HUES64 (cell line): ENCODE data around the gene DPH7. TPM values are rescaled to one million over a fixed set of nuclear protein-coding genes. Genes with fewer than 3 reads are reported as not detected.
A peak's percentile ranks its signal among the peaks of the same experiment; 100 is the strongest.
"Not testable (repeated sequence)": the region's sequence is repeated elsewhere in the genome, so short reads cannot be mapped to it uniquely, and the experiment has no call there.

ENCODE experiments used
- H3K27ac ChIP-seq: 2 replicates; pipeline ENCODE4 v1.7.0; 2013; ENCODE audit warnings: low read depth, low read length, inconsistent platforms
- H3K27me3 ChIP-seq: 2 replicates; pipeline ENCODE4 v1.6.1; 2013; ENCODE audit warnings: mild to moderate bottlenecking, low read length; ENCODE audit not compliant: insufficient read depth
- H3K36me3 ChIP-seq: 2 replicates; pipeline ENCODE4 v1.6.1; 2013; ENCODE audit warnings: mild to moderate bottlenecking, low read length; ENCODE audit not compliant: insufficient read depth
- H3K4me1 ChIP-seq: 2 replicates; pipeline ENCODE4 v1.6.1; 2013; ENCODE audit warnings: mild to moderate bottlenecking, low read length, moderate library complexity; ENCODE audit not compliant: insufficient read depth
- H3K4me3 ChIP-seq: 2 replicates; pipeline ENCODE4 v1.5.1; 2013; ENCODE audit warnings: mild to moderate bottlenecking, low read length, moderate library complexity
- H3K9ac ChIP-seq: 2 replicates; pipeline ENCODE4 v1.6.1; 2013; ENCODE audit warnings: mild to moderate bottlenecking, low read depth, low read length
- H3K9me3 ChIP-seq: 2 replicates; pipeline ENCODE4 v1.6.1; 2013; ENCODE audit warnings: low read depth, low read length; ENCODE audit not compliant: insufficient read depth
- WGBS: fragments of 150-250, 120-280 bp; methylation state at CpG from one replicate; pipeline ENCODE4 v1.1.7; 2013; ENCODE audit warnings: missing lambda C conversion rate; 5-methylcytosine and 5-hydroxymethylcytosine counted together
- polyA plus RNA-seq, 2 experiments: library from polyadenylated mRNA; stranded (reverse); fragments of 50-300 nt; gene quantifications; one replicate each; pipeline ENCODE4 v1.2.3, GENCODE V29; 2013

DPH7 gene
- polyA plus RNA-seq (2013, experiment 1 of 2): 32.8 TPM
- polyA plus RNA-seq (2013, experiment 2 of 2): 26.6 TPM

DNA sequence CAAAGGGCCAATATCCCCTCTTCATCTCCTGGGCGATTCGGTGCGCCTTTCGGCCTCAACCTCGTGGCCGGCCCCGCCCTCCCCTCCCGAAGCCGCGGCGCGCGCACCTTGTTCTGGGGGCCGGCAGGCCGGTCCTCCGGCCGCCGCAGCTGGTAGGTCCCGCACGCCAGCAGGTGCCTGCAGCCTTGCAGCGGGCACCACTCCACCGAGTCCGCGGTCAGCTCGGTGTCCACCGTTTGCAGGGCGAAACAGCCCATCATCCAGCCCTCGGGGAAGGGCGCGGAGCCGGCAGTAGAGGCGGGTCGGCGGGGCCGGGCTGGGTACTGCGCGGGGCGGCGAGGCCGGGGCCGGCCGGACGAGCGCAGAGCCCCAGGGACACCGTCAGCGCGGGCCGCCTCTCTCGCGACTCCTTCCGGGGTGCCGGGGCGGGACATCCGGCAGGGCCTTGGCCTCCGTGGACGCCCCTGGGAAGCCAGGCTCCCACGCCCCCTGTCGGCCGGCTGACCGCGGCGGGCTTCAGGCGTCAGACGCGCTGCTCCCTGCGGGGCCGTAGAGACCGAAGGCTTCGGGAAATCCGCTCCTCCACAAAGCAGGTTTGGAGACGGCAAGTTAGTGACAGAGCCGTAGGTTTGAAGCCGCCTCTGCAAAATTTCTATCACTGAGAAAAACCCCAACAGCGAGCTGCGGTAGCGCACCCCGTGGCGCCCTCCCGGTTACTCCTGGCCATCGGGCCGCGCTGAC, at the start of gene DPH7:
Gene DPH7, minus strand, starts transcription at position 408 of the 741 bp plus-strand sequence. Its CDS starts 148 bp downstream, at position 260.
- Histone ChIP-seq H3K9me3 (no peaks in the 10 kb centered on the region), H3K36me3 (peaks cover 64% of the 10 kb centered on the region), H3K4me3 (peak within 1 kb of the TSS; percentile 99), H3K4me1 (peaks cover 11% of the 10 kb centered on the region), H3K27ac (peak within 1 kb of the TSS; percentile 94), H3K9ac (peak within 1 kb of the TSS; percentile 96), H3K27me3 (no peaks in the 10 kb centered on the region)
- WGBS: 2% methylated on average over 82 of the region's 82 CpGs

- H3K9me3 ChIP-seq, H3K27me3 ChIP-seq, H3K4me3 ChIP-seq, H3K27ac ChIP-seq, H3K4me1 ChIP-seq, H3K9ac ChIP-seq, H3K36me3 ChIP-seq: not testable (repeated sequence)
- 99% methylated on average over 14 of the region's 14 CpGs for WGBS
These were observed 48.7 kb upstream of the DPH7 start for GRCh38 chr9:137627406-137627805.

- no peak overlapping the region for H3K27ac ChIP-seq
- no peak overlapping the region for H3K4me3 ChIP-seq
- 99% methylated on average over 4 of the region's 4 CpGs for WGBS
- no peaks in the 10 kb centered on the region; the same call in 1 of the 2 replicates for H3K4me1 ChIP-seq
- no peak overlapping the region for H3K9ac ChIP-seq
- H3K36me3 ChIP-seq: peaks cover 4% of the 10 kb centered on the region; the same call in 1 of the 2 replicates
- no peaks in the 10 kb centered on the region for H3K27me3 ChIP-seq
- no peaks in the 10 kb centered on the region for H3K9me3 ChIP-seq
These were observed 47.7 kb upstream of the DPH7 start for GRCh38 chr9:137626464-137626863.

GRCh38 chr9:137622211-137622610, 43.5 kb upstream of the DPH7 start:
- H3K36me3 ChIP-seq: peaks cover 14% of the 10 kb centered on the region
- not testable (repeated sequence) for H3K27me3 ChIP-seq, H3K9ac ChIP-seq, H3K9me3 ChIP-seq, H3K27ac ChIP-seq, H3K4me3 ChIP-seq
- WGBS: 98% methylated on average over 8 of the region's 8 CpGs
- peaks cover 19% of the 10 kb centered on the region for H3K4me1 ChIP-seq

GRCh38 chr9:137621131-137621757, 42.5 kb upstream of the DPH7 start:
- Histone ChIP-seq H3K4me3 (0 out of 2 replicates have a peak overlapping the region, but pooled peaks have one; percentile 76), H3K9me3 (no peaks in the 10 kb centered on the region), H3K4me1 (peaks cover 19% of the 10 kb centered on the region), H3K36me3 (peaks cover 20% of the 10 kb centered on the region), H3K27ac (no peak overlapping the region), H3K27me3 (no peaks in the 10 kb centered on the region), H3K9ac (no peak overlapping the region)
- 89% methylated on average over 5 of the region's 6 CpGs for WGBS

DNA sequence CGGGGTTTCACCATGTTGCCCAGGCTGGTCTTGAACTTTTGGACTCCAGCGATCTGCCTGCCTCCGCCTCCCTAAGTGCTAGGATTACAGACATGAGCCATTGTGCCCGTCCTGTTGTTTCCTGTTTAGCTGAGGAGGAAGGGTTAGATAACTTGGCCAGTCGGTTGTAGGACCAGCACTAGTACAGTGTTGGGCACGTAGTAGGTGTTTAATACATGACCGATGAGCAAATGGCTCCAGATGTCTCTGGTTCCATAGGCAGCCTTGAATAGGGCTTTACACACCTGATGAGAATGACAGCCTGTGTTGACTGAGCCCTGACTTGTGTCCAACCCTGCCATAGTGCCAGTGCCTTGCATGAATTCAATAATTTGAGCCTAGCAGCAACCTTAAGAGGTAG, 41.9 kb upstream of the DPH7 start:
- Histone ChIP-seq H3K4me1 (peaks cover 19% of the 10 kb centered on the region), H3K36me3 (peaks cover 27% of the 10 kb centered on the region), H3K27ac (no peak overlapping the region), H3K9ac (no peak overlapping the region), H3K9me3 (no peaks in the 10 kb centered on the region), H3K4me3 (peak overlapping the region; percentile 76), H3K27me3 (no peaks in the 10 kb centered on the region)
- WGBS: 92% methylated on average over 7 of the region's 7 CpGs

- Histone ChIP-seq H3K27ac (peak overlapping the region; percentile 72; the same call in 1 of the 2 replicates), H3K9me3 (no peaks in the 10 kb centered on the region), H3K4me3 (peak overlapping the region; percentile 76), H3K27me3 (no peaks in the 10 kb centered on the region), H3K9ac (peak overlapping the region; percentile 86), H3K4me1 (peaks cover 19% of the 10 kb centered on the region), H3K36me3 (peaks cover 32% of the 10 kb centered on the region)
- 83% methylated on average over 2 of the region's 4 CpGs for WGBS
These were observed 41.3 kb upstream of the DPH7 start for GRCh38 chr9:137620048-137620405.

DNA sequence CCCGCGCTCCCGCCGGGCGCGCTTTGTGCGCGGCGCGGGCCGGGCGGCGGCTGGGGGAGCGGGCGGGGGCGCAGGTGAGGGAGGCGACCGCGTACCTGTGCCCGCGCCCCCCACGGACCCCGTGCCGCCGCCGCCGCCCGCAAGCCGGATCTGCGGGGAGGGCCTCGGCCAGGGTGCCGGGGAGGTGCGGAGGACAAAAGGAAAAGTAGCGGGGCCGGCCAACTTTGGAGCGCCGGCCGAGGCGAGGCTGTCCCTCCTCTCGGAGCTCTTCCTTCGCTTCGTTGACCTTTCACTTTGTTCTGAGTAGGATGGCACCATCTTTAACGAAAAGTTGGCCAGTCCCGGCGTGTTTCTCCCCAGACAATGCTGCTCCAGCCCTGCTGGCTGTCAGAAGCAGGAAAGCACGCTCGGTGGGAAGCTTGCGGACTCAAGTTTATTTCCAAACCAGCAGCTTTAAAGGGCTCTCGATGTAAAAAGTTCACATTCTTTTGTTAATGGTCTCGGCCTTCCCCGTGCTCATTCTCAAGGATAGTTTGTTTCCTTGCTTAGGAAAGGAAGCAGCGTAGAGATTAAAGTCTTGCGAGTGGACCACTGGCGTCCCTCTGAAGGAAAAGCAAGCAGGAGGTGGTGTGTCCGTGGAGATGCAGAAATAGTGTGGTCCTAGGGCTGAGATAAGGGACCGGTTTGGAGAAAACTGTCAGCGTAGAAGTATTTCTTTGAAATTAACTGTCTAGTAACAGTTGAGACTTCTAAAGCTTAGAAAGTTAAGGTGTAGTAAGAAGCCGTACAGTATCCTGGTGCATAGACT, 40.7 kb upstream of the DPH7 start:
- Histone ChIP-seq H3K36me3 (peaks cover 38% of the 10 kb centered on the region), H3K27me3 (no peaks in the 10 kb centered on the region), H3K9me3 (no peaks in the 10 kb centered on the region), H3K4me3 (peak overlapping the region; percentile 76), H3K9ac (peak overlapping the region; percentile 86), H3K4me1 (peaks cover 19% of the 10 kb centered on the region; the same call in 1 of the 2 replicates), H3K27ac (peak overlapping the region; percentile 72)
- WGBS: 2% methylated on average over 58 of the region's 58 CpGs

DNA sequence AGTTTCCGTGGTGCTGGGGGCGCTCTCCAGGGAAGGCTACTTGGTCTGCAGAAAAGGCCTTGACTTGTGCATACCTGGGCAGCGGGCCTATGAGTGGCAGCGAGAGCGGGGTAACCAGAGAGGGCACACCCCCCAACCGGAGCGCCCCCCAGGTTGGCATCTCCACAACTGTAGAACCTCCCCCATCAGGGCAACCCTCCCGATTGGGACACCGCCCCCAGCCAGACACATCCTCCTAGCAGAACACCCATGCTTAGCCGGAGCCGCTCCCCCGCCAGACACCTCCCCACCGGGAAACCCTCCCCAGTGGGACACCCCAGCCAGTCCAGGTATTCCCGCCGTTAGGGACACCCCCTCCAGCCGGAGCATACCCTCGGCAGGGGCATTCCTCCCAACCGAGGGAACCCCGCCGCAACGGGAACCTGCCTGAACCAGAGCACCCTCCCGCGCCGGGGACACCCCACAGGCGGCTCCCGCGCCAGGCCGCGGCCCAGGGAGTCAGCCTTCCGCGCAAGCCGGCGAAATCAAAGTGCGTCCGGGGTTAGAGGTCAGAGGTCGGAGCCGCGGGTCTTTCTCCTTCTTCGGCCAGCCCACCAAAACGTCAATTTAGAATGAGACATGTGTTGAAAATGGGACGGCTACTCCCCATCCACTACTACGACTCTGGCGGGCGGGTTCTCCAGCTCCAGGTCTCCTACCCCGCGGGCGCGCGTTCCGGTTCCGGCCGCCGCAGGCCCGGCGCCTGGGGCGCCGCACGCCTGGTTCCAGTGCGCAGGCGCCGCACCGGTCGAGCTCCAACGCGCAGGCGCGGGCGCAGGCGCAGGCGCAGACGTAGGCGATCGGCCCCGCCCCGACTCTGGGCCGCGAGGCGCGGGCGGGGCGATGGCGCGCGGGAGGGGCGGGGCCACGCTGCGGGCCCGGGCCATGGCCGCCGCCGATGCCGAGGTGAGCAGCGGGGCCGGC, 39.7 kb upstream of the DPH7 start, which contains the start of gene EHMT1:
Gene EHMT1, plus strand, starts transcription at position 901 of the 963 bp plus-strand sequence. Its CDS starts 24 bp downstream, at position 925.
- H3K27me3 ChIP-seq: no peaks in the 10 kb centered on the region
- H3K4me1 ChIP-seq: peaks cover 19% of the 10 kb centered on the region; the same call in 1 of the 2 replicates
- H3K27ac ChIP-seq: peak within 1 kb of the TSS; percentile 89
- no peaks in the 10 kb centered on the region for H3K9me3 ChIP-seq
- peak within 1 kb of the TSS; percentile 76 for H3K4me3 ChIP-seq
- under 1% methylated on average over 90 of the region's 94 CpGs for WGBS
- H3K36me3 ChIP-seq: peaks cover 44% of the 10 kb centered on the region
- peak within 1 kb of the TSS; percentile 88 for H3K9ac ChIP-seq

GRCh38 chr9:137615387-137615871, 36.7 kb upstream of the DPH7 start:
- H3K9ac ChIP-seq: no peak overlapping the region
- H3K4me3 ChIP-seq: no peak overlapping the region
- H3K27ac ChIP-seq: no peak overlapping the region
- H3K36me3 ChIP-seq: peaks cover 37% of the 10 kb centered on the region
- H3K27me3 ChIP-seq: no peaks in the 10 kb centered on the region
- WGBS: 96% methylated on average over 19 of the region's 19 CpGs
- peaks cover 12% of the 10 kb centered on the region for H3K4me1 ChIP-seq
- no peaks in the 10 kb centered on the region for H3K9me3 ChIP-seq
